SK-N-SH (cell line): ENCODE measurements around the gene CEACAM19.

Experiments
- GATA2 ChIP-seq: sonication (generic); formaldehyde crosslinking; IDR thresholded peaks from 2 replicates; pipeline ENCODE4 v1.5.0; 2020; ENCODE audit warnings: mild to moderate bottlenecking, missing genetic modification reagents
- MEF2A ChIP-seq: IDR thresholded peaks from 2 replicates; pipeline ENCODE4 v1.4.0; 2012; ENCODE audit warnings: low read depth, borderline replicate concordance
- POLR2AphosphoS5 ChIP-seq: IDR thresholded peaks from 2 replicates; pipeline ENCODE4 v1.6.1; 2012; ENCODE audit warnings: low read depth, low read length
- RAD21 ChIP-seq: IDR thresholded peaks from 2 replicates; pipeline ENCODE4 v1.6.1; 2012; ENCODE audit warnings: mild to moderate bottlenecking, low read length
- RCOR1 ChIP-seq: fragments of 150-350 bp; IDR thresholded peaks from 2 replicates; pipeline ENCODE4 v1.6.1; 2017; ENCODE audit warnings: antibody characterized with exemption, low read length
- RFX5 ChIP-seq: IDR thresholded peaks from 2 replicates; pipeline ENCODE4 v1.6.1; 2012; ENCODE audit warnings: mild to moderate bottlenecking, improper control_type of control experiment, low read length
- TAF1 ChIP-seq: IDR thresholded peaks from 2 replicates; pipeline ENCODE4 v1.6.1; 2012; ENCODE audit warnings: low read depth, mild to moderate bottlenecking, low read length, moderate library complexity, borderline replicate concordance
- YY1 ChIP-seq: IDR thresholded peaks from 2 replicates; pipeline ENCODE4 v1.4.0; 2012; ENCODE audit warnings: low read depth, mild to moderate bottlenecking
- TF ChIP-seq, protein P1 (sequence below): fragments of 200-600 bp; sonication (generic); IDR thresholded peaks from 2 replicates; pipeline ENCODE4 v1.6.1; 2017; ENCODE audit warnings: antibody characterized with exemption, mild to moderate bottlenecking, moderate library complexity
- TF ChIP-seq, protein P2 (sequence below): IDR thresholded peaks from 2 replicates; pipeline ENCODE4 v1.4.0; 2012; ENCODE audit warnings: low read depth, borderline replicate concordance
- TF ChIP-seq, protein P3 (sequence below): IDR thresholded peaks from 2 replicates; pipeline ENCODE4 v1.4.0; 2012; ENCODE audit warnings: low read depth

DNA sequence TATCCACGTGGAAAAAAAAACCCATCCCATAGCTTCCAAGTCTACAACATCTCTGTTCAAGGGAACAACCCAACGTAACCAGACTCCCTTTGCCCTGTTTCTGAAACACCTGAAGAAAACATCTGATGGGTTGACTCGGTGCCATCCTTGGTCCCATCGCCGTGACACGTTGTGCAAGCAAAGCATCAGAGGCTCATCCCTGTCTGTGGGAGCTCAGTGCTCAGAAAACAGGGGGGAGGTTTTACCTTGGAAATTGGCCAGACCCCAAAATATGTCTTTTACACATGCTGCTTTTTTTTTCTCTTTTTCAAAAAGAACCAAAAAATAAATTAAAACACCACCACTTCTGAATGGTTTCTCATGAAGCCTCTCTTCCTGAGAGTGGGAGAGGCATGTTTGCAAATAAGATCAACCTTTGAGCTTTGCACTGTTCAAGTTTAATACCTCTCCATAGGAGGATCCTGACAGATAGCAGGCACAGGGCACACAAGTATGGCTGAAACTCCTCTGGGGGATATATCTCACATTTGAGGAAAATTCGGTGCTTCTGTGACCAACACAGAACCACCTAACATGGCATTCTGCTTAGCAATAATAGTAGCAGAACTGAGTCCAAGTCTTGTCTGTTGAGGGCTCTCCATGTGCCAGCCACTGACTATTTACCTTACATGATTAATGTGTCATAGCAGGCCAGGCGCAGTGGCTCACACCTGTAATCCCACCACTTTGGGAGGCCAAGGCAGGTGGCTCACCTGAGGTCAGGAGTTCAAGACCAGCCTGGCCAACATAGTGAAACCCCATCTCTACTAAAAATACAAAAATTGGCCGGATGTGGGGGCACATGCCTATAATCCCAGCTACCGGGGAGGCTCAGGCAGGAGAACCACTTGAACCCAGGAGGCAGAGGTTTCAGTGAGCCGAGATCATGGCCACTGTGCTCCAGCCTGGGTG, 34.6 kb upstream of the CEACAM19 start:
- TF ChIP-seq, protein P1, sequence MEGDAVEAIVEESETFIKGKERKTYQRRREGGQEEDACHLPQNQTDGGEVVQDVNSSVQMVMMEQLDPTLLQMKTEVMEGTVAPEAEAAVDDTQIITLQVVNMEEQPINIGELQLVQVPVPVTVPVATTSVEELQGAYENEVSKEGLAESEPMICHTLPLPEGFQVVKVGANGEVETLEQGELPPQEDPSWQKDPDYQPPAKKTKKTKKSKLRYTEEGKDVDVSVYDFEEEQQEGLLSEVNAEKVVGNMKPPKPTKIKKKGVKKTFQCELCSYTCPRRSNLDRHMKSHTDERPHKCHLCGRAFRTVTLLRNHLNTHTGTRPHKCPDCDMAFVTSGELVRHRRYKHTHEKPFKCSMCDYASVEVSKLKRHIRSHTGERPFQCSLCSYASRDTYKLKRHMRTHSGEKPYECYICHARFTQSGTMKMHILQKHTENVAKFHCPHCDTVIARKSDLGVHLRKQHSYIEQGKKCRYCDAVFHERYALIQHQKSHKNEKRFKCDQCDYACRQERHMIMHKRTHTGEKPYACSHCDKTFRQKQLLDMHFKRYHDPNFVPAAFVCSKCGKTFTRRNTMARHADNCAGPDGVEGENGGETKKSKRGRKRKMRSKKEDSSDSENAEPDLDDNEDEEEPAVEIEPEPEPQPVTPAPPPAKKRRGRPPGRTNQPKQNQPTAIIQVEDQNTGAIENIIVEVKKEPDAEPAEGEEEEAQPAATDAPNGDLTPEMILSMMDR: no peak
- no peak for TF ChIP-seq MEF2A
- TF ChIP-seq RAD21: no peak
- TF ChIP-seq POLR2AphosphoS5: no peak
- no peak for TF ChIP-seq GATA2 (CRISPR knock-in tag)
- no peak for TF ChIP-seq RFX5
- TF ChIP-seq TAF1: no peak
- TF ChIP-seq, protein P2, sequence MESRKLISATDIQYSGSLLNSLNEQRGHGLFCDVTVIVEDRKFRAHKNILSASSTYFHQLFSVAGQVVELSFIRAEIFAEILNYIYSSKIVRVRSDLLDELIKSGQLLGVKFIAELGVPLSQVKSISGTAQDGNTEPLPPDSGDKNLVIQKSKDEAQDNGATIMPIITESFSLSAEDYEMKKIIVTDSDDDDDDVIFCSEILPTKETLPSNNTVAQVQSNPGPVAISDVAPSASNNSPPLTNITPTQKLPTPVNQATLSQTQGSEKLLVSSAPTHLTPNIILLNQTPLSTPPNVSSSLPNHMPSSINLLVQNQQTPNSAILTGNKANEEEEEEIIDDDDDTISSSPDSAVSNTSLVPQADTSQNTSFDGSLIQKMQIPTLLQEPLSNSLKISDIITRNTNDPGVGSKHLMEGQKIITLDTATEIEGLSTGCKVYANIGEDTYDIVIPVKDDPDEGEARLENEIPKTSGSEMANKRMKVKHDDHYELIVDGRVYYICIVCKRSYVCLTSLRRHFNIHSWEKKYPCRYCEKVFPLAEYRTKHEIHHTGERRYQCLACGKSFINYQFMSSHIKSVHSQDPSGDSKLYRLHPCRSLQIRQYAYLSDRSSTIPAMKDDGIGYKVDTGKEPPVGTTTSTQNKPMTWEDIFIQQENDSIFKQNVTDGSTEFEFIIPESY: no peak
- no peak for TF ChIP-seq YY1
- TF ChIP-seq, protein P3, sequence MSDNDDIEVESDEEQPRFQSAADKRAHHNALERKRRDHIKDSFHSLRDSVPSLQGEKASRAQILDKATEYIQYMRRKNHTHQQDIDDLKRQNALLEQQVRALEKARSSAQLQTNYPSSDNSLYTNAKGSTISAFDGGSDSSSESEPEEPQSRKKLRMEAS: no peak
- no peak for TF ChIP-seq RCOR1
